Neural cell (in vitro differentiated cells): Measurements from ENCODE around the gene SLC26A4.

Experiments used
- CTCF ChIP-seq: fragments of 450-650 bp; IDR thresholded peaks from 2 replicates; pipeline ENCODE4 v1.5.1; 2014; ENCODE audit warnings: antibody characterized with exemption, mild to moderate bottlenecking, moderate library complexity; ENCODE audit not compliant: poor library complexity, severe bottlenecking
- EP300 ChIP-seq: fragments of 450-650 bp; conservative IDR thresholded peaks from 2 replicates; pipeline ENCODE4 v1.6.1; 2014; ENCODE audit warnings: antibody characterized with exemption, mild to moderate bottlenecking, moderate library complexity; ENCODE audit not compliant: poor library complexity, severe bottlenecking
- EZH2 ChIP-seq: fragments of 200-600, 300-800 bp; shearing (Covaris generic), sonication (generic); IDR thresholded peaks from 2 replicates; pipeline ENCODE4 v1.6.1; 2014; ENCODE audit warnings: antibody characterized with exemption, low read length, borderline replicate concordance, mild to moderate bottlenecking; ENCODE audit not compliant: insufficient read depth, poor library complexity, severe bottlenecking
- POLR2AphosphoS5 ChIP-seq: IDR thresholded peaks from 2 replicates; pipeline ENCODE4 v1.6.1; 2012
- REST ChIP-seq: IDR thresholded peaks from 2 replicates; pipeline ENCODE4 v1.6.1; 2012; ENCODE audit warnings: borderline replicate concordance

- TF ChIP-seq CTCF (no peak), POLR2AphosphoS5 (no peak), EP300 (no peak), REST (no peak), EZH2 (no peak)
Measured at GRCh38 chr7:107690084-107690483, 29.5 kb downstream of the SLC26A4 start.
